Sigmoid colon (tissue), 4 donors: ENCODE measurements around the gene LRRC43.

Experiments used
- EP300 ChIP-seq, 4 donors: sonication (generic); formaldehyde crosslinking; IDR thresholded peaks; one replicate each; pipeline ENCODE4 v1.6.1; 2017; ENCODE audit warnings: antibody characterized with exemption in 4 of 4
- POLR2A ChIP-seq, 2 donors: fragments of 450-650 bp; IDR thresholded peaks; one replicate each; pipeline ENCODE4 v1.6.1; 2016; ENCODE audit warnings: antibody characterized with exemption in 2 of 2, mild to moderate bottlenecking in 2 of 2, moderate library complexity in 2 of 2

GRCh38 chr12:122150127-122150681, 32.7 kb upstream of the LRRC43 start:
- TF ChIP-seq POLR2A (IDR thresholded peaks at IDR 0.05) (no peak), EP300 (IDR thresholded peaks at IDR 0.05) (no peak)
